Measurements from ENCODE around the gene DMD.
"Not testable (repeated sequence)": the region's sequence is repeated elsewhere in the genome, so short reads cannot be mapped to it uniquely, and the experiment has no call there.

Gene DMD

GRCh38 chrX:33078273-33078672 lies 133.1 kb downstream of the DMD start:
- TF ChIP-seq CTCF (IDR thresholded peaks at IDR 0.05; ENCODE audit: control insufficient read depth, insufficient read depth, low read depth, low read length, missing control alignments) = no peak
- DNase-seq (ENCODE audit: low read depth) = no peak
- H3K4me3 ChIP-seq (ENCODE audit: control insufficient read depth, low read depth, low read length) = no peak overlapping the region

- not testable (repeated sequence) for H3K4me3 ChIP-seq (ENCODE audit: control insufficient read depth, low read depth, low read length); DNase-seq (ENCODE audit: low read depth)
These were observed 137.7 kb downstream of the DMD start for GRCh38 chrX:33073660-33074059.

- no peak for DNase-seq (ENCODE audit: low read depth)
- H3K4me3 ChIP-seq (ENCODE audit: control insufficient read depth, low read depth, low read length) = no peak overlapping the region
- TF ChIP-seq CTCF (IDR thresholded peaks at IDR 0.05; ENCODE audit: control insufficient read depth, insufficient read depth, low read depth, low read length, missing control alignments) = no peak
These were observed 145.9 kb downstream of the DMD start for GRCh38 chrX:33065415-33065814.

GRCh38 chrX:33062041-33062440 lies 149.3 kb downstream of the DMD start:
- no peak overlapping the region for H3K4me3 ChIP-seq (ENCODE audit: control insufficient read depth, low read depth, low read length)
- no peak for TF ChIP-seq CTCF (IDR thresholded peaks at IDR 0.05; ENCODE audit: control insufficient read depth, insufficient read depth, low read depth, low read length, missing control alignments)
- no peak for DNase-seq (ENCODE audit: low read depth)

GRCh38 chrX:33053001-33053400 lies 158.3 kb downstream of the DMD start:
- H3K4me3 ChIP-seq (ENCODE audit: control insufficient read depth, low read depth, low read length) = no peak overlapping the region
- TF ChIP-seq CTCF (IDR thresholded peaks at IDR 0.05; ENCODE audit: control insufficient read depth, insufficient read depth, low read depth, low read length, missing control alignments) = no peak
- DNase-seq (ENCODE audit: low read depth) = no peak

GRCh38 chrX:33045882-33046281 lies 165.5 kb downstream of the DMD start:
- no peak for DNase-seq (ENCODE audit: low read depth)
- H3K4me3 ChIP-seq (ENCODE audit: control insufficient read depth, low read depth, low read length) = no peak overlapping the region
- TF ChIP-seq CTCF (IDR thresholded peaks at IDR 0.05; ENCODE audit: control insufficient read depth, insufficient read depth, low read depth, low read length, missing control alignments) = no peak

- no peak for DNase-seq (ENCODE audit: low read depth)
- no peak for TF ChIP-seq CTCF (IDR thresholded peaks at IDR 0.05; ENCODE audit: control insufficient read depth, insufficient read depth, low read depth, low read length, missing control alignments)
- H3K4me3 ChIP-seq (ENCODE audit: control insufficient read depth, low read depth, low read length) = no peak overlapping the region
These were observed 166.1 kb downstream of the DMD start for GRCh38 chrX:33045245-33045644.
